Smooth muscle cell (in vitro differentiated cells): Measurements from ENCODE around the gene VPS13C. TPM values are rescaled to one million over a fixed set of nuclear protein-coding genes. Genes with fewer than 3 reads are reported as not detected.
"Not testable (repeated sequence)": the region's sequence is repeated elsewhere in the genome, so short reads cannot be mapped to it uniquely, and the experiment has no call there.

ENCODE experiments used
- DNase-seq: peaks from one replicate; lab custom pipeline; 2025; ENCODE audit not compliant: unreplicated experiment; lab: John Stamatoyannopoulos, UW
- H2AFZ ChIP-seq: fragments of 200-600 bp; sonication (generic); 2 replicates; pipeline ENCODE4 v1.6.0; 2016; ENCODE audit warnings: antibody characterized with exemption, low read depth, mild to moderate bottlenecking
- H3F3A ChIP-seq: fragments of 200-600 bp; sonication (generic); 2 replicates; pipeline ENCODE4 v1.6.0; 2017; ENCODE audit warnings: antibody characterized with exemption, low read depth
- H3K27ac ChIP-seq: fragments of 200-600 bp; sonication (generic); 2 replicates; pipeline ENCODE4 v1.5.1; 2016; ENCODE audit warnings: low read depth, mild to moderate bottlenecking
- H3K27me3 ChIP-seq: fragments of 200-600 bp; sonication (generic); 2 replicates; pipeline ENCODE4 v1.6.1; 2016; ENCODE audit warnings: low read depth, mild to moderate bottlenecking
- H3K36me3 ChIP-seq: fragments of 200-600 bp; sonication (generic); 2 replicates; pipeline ENCODE4 v1.5.1; 2016; ENCODE audit warnings: low read depth
- H3K4me1 ChIP-seq: fragments of 200-600 bp; sonication (generic); 2 replicates; pipeline ENCODE4 v1.5.1; 2016; ENCODE audit warnings: low read depth
- H3K4me2 ChIP-seq: fragments of 200-600 bp; sonication (generic); 2 replicates; pipeline ENCODE4 v1.6.0; 2016; ENCODE audit warnings: mild to moderate bottlenecking
- H3K4me3 ChIP-seq: fragments of 200-600 bp; sonication (generic); 2 replicates; pipeline ENCODE4 v1.5.1; 2016; ENCODE audit warnings: mild to moderate bottlenecking
- H3K79me2 ChIP-seq: fragments of 200-600 bp; sonication (generic); 2 replicates; pipeline ENCODE4 v1.6.0; 2016; ENCODE audit warnings: low read depth, mild to moderate bottlenecking
- H3K9ac ChIP-seq: fragments of 200-600 bp; sonication (generic); 2 replicates; pipeline ENCODE4 v1.6.0; 2016; ENCODE audit warnings: low read depth
- H3K9me3 ChIP-seq: fragments of 200-600 bp; sonication (generic); replicated peaks from 2 replicates; pipeline ENCODE4 v1.5.1; 2016; ENCODE audit warnings: low read depth
- H4K20me1 ChIP-seq: fragments of 200-600 bp; sonication (generic); 2 replicates; pipeline ENCODE4 v1.6.0; 2016; ENCODE audit warnings: low read depth
- CTCF ChIP-seq: fragments of 200-600 bp; sonication (generic); IDR thresholded peaks from 2 replicates; pipeline ENCODE4 v1.5.1; 2017; ENCODE audit warnings: borderline replicate concordance, mild to moderate bottlenecking, antibody characterized with exemption; ENCODE audit not compliant: insufficient read depth, poor library complexity, severe bottlenecking
- WGBS: methylation state at CpG from one replicate; pipeline ENCODE4 v1.1.7; 2016; ENCODE audit warnings: low lambda C conversion rate; 5-methylcytosine and 5-hydroxymethylcytosine counted together
- polyA plus RNA-seq: library from polyadenylated mRNA; unstranded; fragments of >200 nt; fragmentation: Nextera tagmentation; extraction: Ambion mirVana; gene quantifications from 2 replicates; pipeline ENCODE4 v1.2.1, GENCODE V29; 2016
- total RNA-seq: library from RNA; depleted of rRNA; stranded (reverse); fragments of >200 nt; gene quantifications from 2 replicates; pipeline ENCODE4 v1.2.3, GENCODE V29; 2014

The VPS13C gene
- total and polyA plus RNA-seq, 2 experiments from 2014 or later: 2.8 to 33.8 TPM

GRCh38 chr15:62052713-62053112 lies 7.5 kb downstream of the VPS13C start:
- Histone ChIP-seq H4K20me1 (peaks cover 57% of the 10 kb centered on the region), H3K9ac (no peak overlapping the region), H3K27me3 (no peaks in the 10 kb centered on the region), H2AFZ (no peak overlapping the region), H3K79me2 (peaks cover 12% of the 10 kb centered on the region), H3K4me2 (no peak overlapping the region), H3F3A (no peaks in the 10 kb centered on the region), H3K4me3 (no peak overlapping the region), H3K4me1 (no peaks in the 10 kb centered on the region), H3K36me3 (no peaks in the 10 kb centered on the region), H3K9me3 (no peaks in the 10 kb centered on the region), H3K27ac (no peak overlapping the region)
- 100% methylated on average over 1 of the region's 1 CpG for WGBS
- no peak for DNase-seq
- TF ChIP-seq CTCF: no peak

GRCh38 chr15:62051166-62051565 lies 9.1 kb downstream of the VPS13C start:
- DNase-seq: no peak
- Histone ChIP-seq H3K4me1 (no peaks in the 10 kb centered on the region), H3K36me3 (no peaks in the 10 kb centered on the region), H3K79me2 (peaks cover 11% of the 10 kb centered on the region), H3K9me3 (no peaks in the 10 kb centered on the region), H2AFZ (no peak overlapping the region), H3K4me2 (no peak overlapping the region), H3K27me3 (no peaks in the 10 kb centered on the region), H3K27ac (no peak overlapping the region), H4K20me1 (peaks cover 68% of the 10 kb centered on the region), H3K9ac (no peak overlapping the region), H3F3A (no peaks in the 10 kb centered on the region), H3K4me3 (no peak overlapping the region)
- WGBS: 98% methylated on average over 4 of the region's 4 CpGs
- no peak for TF ChIP-seq CTCF

- DNase-seq: no peak
- H3K9ac ChIP-seq: no peak overlapping the region
- no peaks in the 10 kb centered on the region for H3K4me1 ChIP-seq
- TF ChIP-seq CTCF: no peak
- H2AFZ ChIP-seq: no peak overlapping the region
- WGBS: 17% methylated on average over 1 of the region's 1 CpG
- H3K4me2 ChIP-seq: no peak overlapping the region
- no peaks in the 10 kb centered on the region for H3K27me3 ChIP-seq
- no peaks in the 10 kb centered on the region for H3K9me3 ChIP-seq
- no peak overlapping the region for H3K4me3 ChIP-seq
- H3F3A ChIP-seq: no peaks in the 10 kb centered on the region
- peaks cover 11% of the 10 kb centered on the region for H3K79me2 ChIP-seq
- H3K27ac ChIP-seq: no peak overlapping the region
- peaks cover 70% of the 10 kb centered on the region for H4K20me1 ChIP-seq
- no peaks in the 10 kb centered on the region for H3K36me3 ChIP-seq
Observed at GRCh38 chr15:62050115-62050514, 10.1 kb downstream of the VPS13C start.

GRCh38 chr15:62048254-62048653 lies 12.0 kb downstream of the VPS13C start:
- not testable (repeated sequence) for H3K79me2 ChIP-seq, H3K4me2 ChIP-seq, H3K9me3 ChIP-seq, H3K4me1 ChIP-seq, H3K27me3 ChIP-seq, H3K27ac ChIP-seq, H3K36me3 ChIP-seq, H3K9ac ChIP-seq, DNase-seq, H3K4me3 ChIP-seq, H3F3A ChIP-seq, H2AFZ ChIP-seq
- H4K20me1 ChIP-seq: peaks cover 57% of the 10 kb centered on the region
- 98% methylated on average over 4 of the region's 4 CpGs for WGBS
